Esophagus squamous epithelium (tissue), 4 donors: ENCODE measurements around the gene USP2.

Experiments
- POLR2A ChIP-seq, 4 donors: fragments of 450-650 bp; IDR thresholded peaks; one replicate each; pipeline ENCODE4 v1.6.1; 2017; ENCODE audit warnings: antibody characterized with exemption in 4 of 4, mild to moderate bottlenecking in 4 of 4, moderate library complexity in 3 of 4
- TF ChIP-seq, protein P1 (sequence below), 6 experiments: fragments of 450-650 bp in 4 of 6; fragments of 200-600 bp in 2 of 6; sonication (generic) in 2 of 6; IDR thresholded peaks; one replicate each; pipeline ENCODE4 v1.5.1; 2016 to 2019; ENCODE audit warnings: antibody characterized with exemption in 6 of 6, mild to moderate bottlenecking in 4 of 6, moderate library complexity in 4 of 6

DNA sequence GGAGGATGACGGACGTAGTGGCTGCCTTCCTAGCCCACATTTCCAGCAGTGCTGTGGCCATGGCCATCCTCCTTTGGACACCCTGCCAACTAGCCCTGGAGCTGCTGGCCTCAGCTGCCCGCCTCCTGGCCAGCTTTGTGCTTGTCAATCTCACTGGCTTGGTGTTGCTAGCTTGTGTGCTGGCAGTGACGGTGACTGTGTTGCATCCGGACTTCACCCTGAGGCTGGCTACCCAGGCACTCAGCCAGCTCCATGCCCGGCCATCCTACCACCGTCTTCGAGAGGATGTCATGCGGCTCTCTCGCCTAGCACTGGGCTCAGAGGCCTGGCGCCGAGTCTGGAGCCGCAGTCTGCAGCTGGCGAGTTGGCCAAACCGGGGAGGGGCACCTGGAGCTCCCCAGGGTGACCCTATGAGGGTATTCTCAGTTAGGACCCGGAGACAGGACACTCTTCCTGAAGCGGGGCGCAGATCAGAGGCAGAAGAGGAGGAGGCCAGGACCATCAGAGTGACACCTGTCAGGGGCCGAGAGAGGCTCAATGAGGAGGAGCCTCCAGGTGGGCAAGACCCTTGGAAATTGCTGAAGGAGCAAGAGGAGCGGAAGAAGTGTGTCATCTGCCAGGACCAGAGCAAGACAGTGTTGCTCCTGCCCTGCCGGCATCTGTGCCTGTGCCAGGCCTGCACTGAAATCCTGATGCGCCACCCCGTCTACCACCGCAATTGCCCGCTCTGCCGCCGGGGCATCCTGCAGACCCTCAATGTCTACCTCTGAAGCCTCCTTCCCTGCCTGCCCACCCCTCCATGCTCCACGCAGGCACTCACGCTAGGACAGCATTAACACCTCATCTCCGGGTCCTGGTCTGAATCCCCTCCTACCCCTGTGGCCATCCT lies 45.6 kb downstream of the USP2 start:
- TF ChIP-seq, protein P1, sequence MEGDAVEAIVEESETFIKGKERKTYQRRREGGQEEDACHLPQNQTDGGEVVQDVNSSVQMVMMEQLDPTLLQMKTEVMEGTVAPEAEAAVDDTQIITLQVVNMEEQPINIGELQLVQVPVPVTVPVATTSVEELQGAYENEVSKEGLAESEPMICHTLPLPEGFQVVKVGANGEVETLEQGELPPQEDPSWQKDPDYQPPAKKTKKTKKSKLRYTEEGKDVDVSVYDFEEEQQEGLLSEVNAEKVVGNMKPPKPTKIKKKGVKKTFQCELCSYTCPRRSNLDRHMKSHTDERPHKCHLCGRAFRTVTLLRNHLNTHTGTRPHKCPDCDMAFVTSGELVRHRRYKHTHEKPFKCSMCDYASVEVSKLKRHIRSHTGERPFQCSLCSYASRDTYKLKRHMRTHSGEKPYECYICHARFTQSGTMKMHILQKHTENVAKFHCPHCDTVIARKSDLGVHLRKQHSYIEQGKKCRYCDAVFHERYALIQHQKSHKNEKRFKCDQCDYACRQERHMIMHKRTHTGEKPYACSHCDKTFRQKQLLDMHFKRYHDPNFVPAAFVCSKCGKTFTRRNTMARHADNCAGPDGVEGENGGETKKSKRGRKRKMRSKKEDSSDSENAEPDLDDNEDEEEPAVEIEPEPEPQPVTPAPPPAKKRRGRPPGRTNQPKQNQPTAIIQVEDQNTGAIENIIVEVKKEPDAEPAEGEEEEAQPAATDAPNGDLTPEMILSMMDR (IDR thresholded peaks at IDR 0.05), result no peak
- no peak for TF ChIP-seq POLR2A (IDR thresholded peaks at IDR 0.05)
